Measurements from ENCODE around the gene OR10V1.

Gene OR10V1, protein sequence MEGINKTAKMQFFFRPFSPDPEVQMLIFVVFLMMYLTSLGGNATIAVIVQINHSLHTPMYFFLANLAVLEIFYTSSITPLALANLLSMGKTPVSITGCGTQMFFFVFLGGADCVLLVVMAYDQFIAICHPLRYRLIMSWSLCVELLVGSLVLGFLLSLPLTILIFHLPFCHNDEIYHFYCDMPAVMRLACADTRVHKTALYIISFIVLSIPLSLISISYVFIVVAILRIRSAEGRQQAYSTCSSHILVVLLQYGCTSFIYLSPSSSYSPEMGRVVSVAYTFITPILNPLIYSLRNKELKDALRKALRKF

GRCh38 chr11:59713745-59714144, at the start of gene OR10V1:
TSS of gene OR10V1 (minus strand) at chr11:59713845. CDS start at chr11:59713845, 0 bp downstream.
- Histone ChIP-seq H3F3A (ENCODE audit: insufficient read depth, low read length) (no peaks in the 10 kb centered on the region), H3K27ac (ENCODE audit: low read length) (no peak within 1 kb of the TSS), H3K4me1 (ENCODE audit: low read length) (no peaks in the 10 kb centered on the region), H3K4me2 (ENCODE audit: low read depth, low read length) (no peak within 1 kb of the TSS), H2AFZ (ENCODE audit: low read length) (no peak within 1 kb of the TSS), H3K9me3 (replicated peaks; ENCODE audit: insufficient read depth, low read length) (no peaks in the 10 kb centered on the region), H3K9me2 (replicated peaks; ENCODE audit: insufficient read depth, low read length) (no peaks in the 10 kb centered on the region), H3K36me3 (replicated peaks; ENCODE audit: insufficient read depth, low read length) (no peaks in the 10 kb centered on the region), H3K9ac (ENCODE audit: low read length) (no peak within 1 kb of the TSS), H3K4me3 (ENCODE audit: low read length) (no peak within 1 kb of the TSS), H3K27me3 (replicated peaks; ENCODE audit: insufficient read depth, low read length) (no peaks in the 10 kb centered on the region), H4K20me1 (ENCODE audit: insufficient read depth, low read length) (no peaks in the 10 kb centered on the region), H3K79me2 (ENCODE audit: low read length) (no peaks in the 10 kb centered on the region)
- TF ChIP-seq EZH2 (optimal IDR thresholded peaks at IDR 0.05; ENCODE audit: low read depth, low read length) (no peak), EZH2phosphoT487 (IDR thresholded peaks at IDR 0.05; ENCODE audit: low read length) (no peak)
- TF ChIP-seq, protein P1, sequence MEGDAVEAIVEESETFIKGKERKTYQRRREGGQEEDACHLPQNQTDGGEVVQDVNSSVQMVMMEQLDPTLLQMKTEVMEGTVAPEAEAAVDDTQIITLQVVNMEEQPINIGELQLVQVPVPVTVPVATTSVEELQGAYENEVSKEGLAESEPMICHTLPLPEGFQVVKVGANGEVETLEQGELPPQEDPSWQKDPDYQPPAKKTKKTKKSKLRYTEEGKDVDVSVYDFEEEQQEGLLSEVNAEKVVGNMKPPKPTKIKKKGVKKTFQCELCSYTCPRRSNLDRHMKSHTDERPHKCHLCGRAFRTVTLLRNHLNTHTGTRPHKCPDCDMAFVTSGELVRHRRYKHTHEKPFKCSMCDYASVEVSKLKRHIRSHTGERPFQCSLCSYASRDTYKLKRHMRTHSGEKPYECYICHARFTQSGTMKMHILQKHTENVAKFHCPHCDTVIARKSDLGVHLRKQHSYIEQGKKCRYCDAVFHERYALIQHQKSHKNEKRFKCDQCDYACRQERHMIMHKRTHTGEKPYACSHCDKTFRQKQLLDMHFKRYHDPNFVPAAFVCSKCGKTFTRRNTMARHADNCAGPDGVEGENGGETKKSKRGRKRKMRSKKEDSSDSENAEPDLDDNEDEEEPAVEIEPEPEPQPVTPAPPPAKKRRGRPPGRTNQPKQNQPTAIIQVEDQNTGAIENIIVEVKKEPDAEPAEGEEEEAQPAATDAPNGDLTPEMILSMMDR (IDR thresholded peaks at IDR 0.05; ENCODE audit: low read length): no peak
- DNase-seq: no peak

DNA sequence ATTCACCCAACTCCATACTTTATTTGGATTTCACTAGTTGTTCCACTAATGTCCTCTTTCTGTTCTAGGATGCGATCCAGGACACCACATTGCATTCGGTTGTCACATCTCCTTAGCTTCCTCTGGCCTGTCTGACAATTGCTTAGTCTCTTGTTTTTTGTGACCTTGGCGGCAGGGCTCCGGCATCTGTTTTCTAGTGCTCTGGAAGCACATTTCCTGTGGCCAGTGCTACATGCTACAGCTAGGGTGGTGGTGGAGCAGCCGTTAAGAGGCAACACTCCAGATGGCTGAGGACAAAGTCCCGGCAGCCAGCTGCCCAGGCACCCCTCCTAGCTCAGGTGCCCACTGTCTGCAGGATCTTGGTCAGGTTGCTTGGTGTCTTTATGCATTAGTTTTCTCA, 48.3 kb upstream of the OR10V1 start:
- H3K79me2 ChIP-seq (ENCODE audit: low read length): peaks cover 90% of the 10 kb centered on the region

DNA sequence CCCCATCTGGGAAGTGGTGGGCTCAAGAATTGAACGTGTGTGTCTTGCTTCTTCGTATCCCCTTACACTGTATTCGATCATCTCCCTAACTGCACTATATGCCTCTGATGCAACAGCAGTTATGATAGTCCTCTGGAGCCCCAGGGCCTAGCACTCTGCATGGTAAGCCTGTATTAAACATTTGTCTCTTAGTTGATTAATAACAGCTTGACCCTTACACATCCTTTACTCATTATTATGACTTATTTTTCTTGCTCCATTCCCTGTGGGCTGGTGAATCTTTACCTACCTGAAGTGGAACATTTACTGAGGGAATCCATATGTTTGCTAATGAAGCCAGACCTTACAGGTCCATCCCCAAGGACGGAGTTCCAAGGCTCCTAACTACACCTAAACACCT, 47.1 kb upstream of the OR10V1 start:
- no peak overlapping the region for H3K4me2 ChIP-seq (ENCODE audit: low read depth, low read length)
- no peaks in the 10 kb centered on the region for H3K9me2 ChIP-seq (replicated peaks; ENCODE audit: insufficient read depth, low read length)
- H4K20me1 ChIP-seq (ENCODE audit: insufficient read depth, low read length): no peaks in the 10 kb centered on the region
- DNase-seq: no peak
- H3K4me3 ChIP-seq (ENCODE audit: low read length): no peak overlapping the region
- no peaks in the 10 kb centered on the region for H3K36me3 ChIP-seq (replicated peaks; ENCODE audit: insufficient read depth, low read length)
- H2AFZ ChIP-seq (ENCODE audit: low read length): no peak overlapping the region
- peaks cover 16% of the 10 kb centered on the region for H3K4me1 ChIP-seq (ENCODE audit: low read length)
- peaks cover 88% of the 10 kb centered on the region for H3K79me2 ChIP-seq (ENCODE audit: low read length)
- H3K9ac ChIP-seq (ENCODE audit: low read length): no peak overlapping the region
- no peaks in the 10 kb centered on the region for H3K27me3 ChIP-seq (replicated peaks; ENCODE audit: insufficient read depth, low read length)
- H3F3A ChIP-seq (ENCODE audit: insufficient read depth, low read length): peaks cover 7% of the 10 kb centered on the region; the same call in 1 of the 2 replicates
- no peak for TF ChIP-seq EZH2 (optimal IDR thresholded peaks at IDR 0.05; ENCODE audit: low read depth, low read length)
- TF ChIP-seq, protein P1 (IDR thresholded peaks at IDR 0.05; ENCODE audit: low read length): no peak
- TF ChIP-seq EZH2phosphoT487 (IDR thresholded peaks at IDR 0.05; ENCODE audit: low read length): no peak
- no peak overlapping the region for H3K27ac ChIP-seq (ENCODE audit: low read length)
- H3K9me3 ChIP-seq (replicated peaks; ENCODE audit: insufficient read depth, low read length): no peaks in the 10 kb centered on the region

More for the DNA sequence above, 48.3 kb upstream of the OR10V1 start:
- H3F3A ChIP-seq (ENCODE audit: insufficient read depth, low read length): no peaks in the 10 kb centered on the region
- H3K9ac ChIP-seq (ENCODE audit: low read length): no peak overlapping the region
- H3K4me2 ChIP-seq (ENCODE audit: low read depth, low read length): no peak overlapping the region
- no peak for DNase-seq
- H3K9me3 ChIP-seq (replicated peaks; ENCODE audit: insufficient read depth, low read length): no peaks in the 10 kb centered on the region
- H3K27ac ChIP-seq (ENCODE audit: low read length): no peak overlapping the region
- peaks cover 8% of the 10 kb centered on the region for H3K4me1 ChIP-seq (ENCODE audit: low read length)
- H3K9me2 ChIP-seq (replicated peaks; ENCODE audit: insufficient read depth, low read length): no peaks in the 10 kb centered on the region
- no peak overlapping the region for H2AFZ ChIP-seq (ENCODE audit: low read length)
- H3K36me3 ChIP-seq (replicated peaks; ENCODE audit: insufficient read depth, low read length): no peaks in the 10 kb centered on the region
- no peak for TF ChIP-seq EZH2phosphoT487 (IDR thresholded peaks at IDR 0.05; ENCODE audit: low read length)
- H3K27me3 ChIP-seq (replicated peaks; ENCODE audit: insufficient read depth, low read length): no peaks in the 10 kb centered on the region
- H4K20me1 ChIP-seq (ENCODE audit: insufficient read depth, low read length): no peaks in the 10 kb centered on the region
- no peak overlapping the region for H3K4me3 ChIP-seq (ENCODE audit: low read length)

GRCh38 chr11:59759900-59760299, 46.3 kb upstream of the OR10V1 start:
- TF ChIP-seq, protein P1 (IDR thresholded peaks at IDR 0.05; ENCODE audit: low read length): no peak
- TF ChIP-seq EZH2 (optimal IDR thresholded peaks at IDR 0.05; ENCODE audit: low read depth, low read length) (no peak), EZH2phosphoT487 (IDR thresholded peaks at IDR 0.05; ENCODE audit: low read length) (no peak)
- Histone ChIP-seq H3K79me2 (ENCODE audit: low read length) (peaks cover 86% of the 10 kb centered on the region), H3K4me3 (ENCODE audit: low read length) (no peak overlapping the region)

More at GRCh38 chr11:59759900-59760299, 46.3 kb upstream of the OR10V1 start:
- Histone ChIP-seq H3K27me3 (replicated peaks; ENCODE audit: insufficient read depth, low read length) (no peaks in the 10 kb centered on the region), H3F3A (ENCODE audit: insufficient read depth, low read length) (peaks cover 9% of the 10 kb centered on the region; the same call in 1 of the 2 replicates), H3K9ac (ENCODE audit: low read length) (no peak overlapping the region), H3K36me3 (replicated peaks; ENCODE audit: insufficient read depth, low read length) (no peaks in the 10 kb centered on the region), H3K27ac (ENCODE audit: low read length) (no peak overlapping the region), H3K9me2 (replicated peaks; ENCODE audit: insufficient read depth, low read length) (no peaks in the 10 kb centered on the region), H4K20me1 (ENCODE audit: insufficient read depth, low read length) (no peaks in the 10 kb centered on the region), H3K9me3 (replicated peaks; ENCODE audit: insufficient read depth, low read length) (no peaks in the 10 kb centered on the region), H3K4me2 (ENCODE audit: low read depth, low read length) (no peak overlapping the region), H3K4me1 (ENCODE audit: low read length) (peaks cover 16% of the 10 kb centered on the region), H2AFZ (ENCODE audit: low read length) (no peak overlapping the region)
- no peak for DNase-seq
